ENCODE data around the gene ESR2.
A peak's percentile ranks its signal among the peaks of the same experiment; 100 is the strongest.

The ESR2 gene

GRCh38 chr14:64298773-64299172, 4.6 kb upstream of the ESR2 start:
- no peaks in the 10 kb centered on the region for H3K36me3 ChIP-seq (ENCODE audit: insufficient read depth, low read length)
- no peaks in the 10 kb centered on the region for H3K9me3 ChIP-seq (ENCODE audit: low read length)
- peaks cover 3 to 14% of the 10 kb centered on the region in 2 donors for H3K27me3 ChIP-seq (ENCODE audit: control insufficient read depth in 1 of 2, insufficient read depth in 2 of 2, low read length in 2 of 2)
- no peak overlapping the region for H3K4me3 ChIP-seq (ENCODE audit: low read depth in 1 of 2, low read length in 2 of 2)
- H3K9ac ChIP-seq (ENCODE audit: low read length) = no peak overlapping the region
- H3K27ac ChIP-seq (ENCODE audit: low read depth, low read length) = no peak overlapping the region
- peaks cover 11% of the 10 kb centered on the region for H3K4me1 ChIP-seq (ENCODE audit: insufficient read depth, low read length)

- Histone ChIP-seq H3K27ac (ENCODE audit: low read depth, low read length) (no peak overlapping the region), H3K4me1 (ENCODE audit: insufficient read depth, low read length) (peaks cover 14% of the 10 kb centered on the region)
Observed at GRCh38 chr14:64296561-64296960, 2.4 kb upstream of the ESR2 start.

GRCh38 chr14:64294672-64295413, 672 bp upstream of the ESR2 start:
- Histone ChIP-seq H3K9ac (ENCODE audit: low read length) (no peak overlapping the region), H3K27ac (ENCODE audit: low read depth, low read length) (no peak overlapping the region), H3K27me3 (ENCODE audit: control insufficient read depth in 1 of 2, insufficient read depth in 2 of 2, low read length in 2 of 2) (peaks cover 25 to 34% of the 10 kb centered on the region in 2 donors), H3K4me3 (ENCODE audit: low read depth in 1 of 2, low read length in 2 of 2) (peak overlapping the region; percentile 23 to 43), H3K9me3 (ENCODE audit: low read length) (no peaks in the 10 kb centered on the region), H3K4me1 (ENCODE audit: insufficient read depth, low read length) (peaks cover 14% of the 10 kb centered on the region), H3K36me3 (ENCODE audit: insufficient read depth, low read length) (no peaks in the 10 kb centered on the region)

More at GRCh38 chr14:64296561-64296960, 2.4 kb upstream of the ESR2 start:
- H3K27me3 ChIP-seq (ENCODE audit: control insufficient read depth in 1 of 2, insufficient read depth in 2 of 2, low read length in 2 of 2) = peaks cover 18 to 23% of the 10 kb centered on the region in 2 donors
- no peaks in the 10 kb centered on the region for H3K9me3 ChIP-seq (ENCODE audit: low read length)
- no peak overlapping the region for H3K9ac ChIP-seq (ENCODE audit: low read length)
- H3K36me3 ChIP-seq (ENCODE audit: insufficient read depth, low read length) = no peaks in the 10 kb centered on the region
- no peak overlapping the region for H3K4me3 ChIP-seq (ENCODE audit: low read depth in 1 of 2, low read length in 2 of 2)

- Histone ChIP-seq H3K4me3 (ENCODE audit: low read depth in 1 of 2, low read length in 2 of 2) (no peak overlapping the region), H3K27me3 (ENCODE audit: control insufficient read depth in 1 of 2, insufficient read depth in 2 of 2, low read length in 2 of 2) (peaks cover 25 to 34% of the 10 kb centered on the region in 2 donors), H3K36me3 (ENCODE audit: insufficient read depth, low read length) (no peaks in the 10 kb centered on the region), H3K9ac (ENCODE audit: low read length) (no peak overlapping the region), H3K27ac (ENCODE audit: low read depth, low read length) (no peak overlapping the region), H3K4me1 (ENCODE audit: insufficient read depth, low read length) (peaks cover 14% of the 10 kb centered on the region), H3K9me3 (ENCODE audit: low read length) (no peaks in the 10 kb centered on the region)
Observed at GRCh38 chr14:64292197-64292596, 2.0 kb downstream of the ESR2 start.

GRCh38 chr14:64289571-64289970, 4.6 kb downstream of the ESR2 start:
- H3K27me3 ChIP-seq (ENCODE audit: control insufficient read depth in 1 of 2, insufficient read depth in 2 of 2, low read length in 2 of 2) = peaks cover 25 to 28% of the 10 kb centered on the region in 2 donors
- H3K4me1 ChIP-seq (ENCODE audit: insufficient read depth, low read length) = peaks cover 10% of the 10 kb centered on the region
- no peaks in the 10 kb centered on the region for H3K36me3 ChIP-seq (ENCODE audit: insufficient read depth, low read length)
- H3K9me3 ChIP-seq (ENCODE audit: low read length) = no peaks in the 10 kb centered on the region
- no peak overlapping the region for H3K9ac ChIP-seq (ENCODE audit: low read length)
- H3K27ac ChIP-seq (ENCODE audit: low read depth, low read length) = no peak overlapping the region
- H3K4me3 ChIP-seq (ENCODE audit: low read depth in 1 of 2, low read length in 2 of 2) = no peak overlapping the region

GRCh38 chr14:64281805-64282204, 12.4 kb downstream of the ESR2 start:
- no peaks in the 10 kb centered on the region for H3K27me3 ChIP-seq (ENCODE audit: control insufficient read depth in 1 of 2, insufficient read depth in 2 of 2, low read length in 2 of 2)
- no peak overlapping the region for H3K9ac ChIP-seq (ENCODE audit: low read length)
- H3K9me3 ChIP-seq (ENCODE audit: low read length) = no peaks in the 10 kb centered on the region
- no peak overlapping the region for H3K27ac ChIP-seq (ENCODE audit: low read depth, low read length)
- H3K4me3 ChIP-seq (ENCODE audit: low read depth in 1 of 2, low read length in 2 of 2) = no peak overlapping the region
- H3K36me3 ChIP-seq (ENCODE audit: insufficient read depth, low read length) = no peaks in the 10 kb centered on the region
- no peaks in the 10 kb centered on the region for H3K4me1 ChIP-seq (ENCODE audit: insufficient read depth, low read length)

- no peak overlapping the region for H3K4me3 ChIP-seq (ENCODE audit: low read depth in 1 of 2, low read length in 2 of 2)
- no peaks in the 10 kb centered on the region for H3K36me3 ChIP-seq (ENCODE audit: insufficient read depth, low read length)
- no peaks in the 10 kb centered on the region for H3K9me3 ChIP-seq (ENCODE audit: low read length)
- no peaks in the 10 kb centered on the region for H3K27me3 ChIP-seq (ENCODE audit: control insufficient read depth in 1 of 2, insufficient read depth in 2 of 2, low read length in 2 of 2)
- no peak overlapping the region for H3K9ac ChIP-seq (ENCODE audit: low read length)
- H3K27ac ChIP-seq (ENCODE audit: low read depth, low read length) = no peak overlapping the region
- no peaks in the 10 kb centered on the region for H3K4me1 ChIP-seq (ENCODE audit: insufficient read depth, low read length)
Observed at GRCh38 chr14:64279704-64280668, 14.2 kb downstream of the ESR2 start.

- Histone ChIP-seq H3K9ac (ENCODE audit: low read length) (no peak overlapping the region), H3K36me3 (ENCODE audit: insufficient read depth, low read length) (no peaks in the 10 kb centered on the region), H3K27ac (ENCODE audit: low read depth, low read length) (no peak overlapping the region), H3K27me3 (ENCODE audit: control insufficient read depth in 1 of 2, insufficient read depth in 2 of 2, low read length in 2 of 2) (no peaks in the 10 kb centered on the region), H3K4me1 (ENCODE audit: insufficient read depth, low read length) (no peaks in the 10 kb centered on the region), H3K4me3 (ENCODE audit: low read depth in 1 of 2, low read length in 2 of 2) (no peak overlapping the region), H3K9me3 (ENCODE audit: low read length) (no peaks in the 10 kb centered on the region)
Observed at GRCh38 chr14:64278458-64278857, 15.7 kb downstream of the ESR2 start.

GRCh38 chr14:64272019-64272418, 22.2 kb downstream of the ESR2 start:
- Histone ChIP-seq H3K9ac (ENCODE audit: low read length) (no peak overlapping the region), H3K4me1 (ENCODE audit: insufficient read depth, low read length) (no peaks in the 10 kb centered on the region), H3K27me3 (ENCODE audit: control insufficient read depth in 1 of 2, insufficient read depth in 2 of 2, low read length in 2 of 2) (no peaks in the 10 kb centered on the region), H3K27ac (ENCODE audit: low read depth, low read length) (no peak overlapping the region), H3K36me3 (ENCODE audit: insufficient read depth, low read length) (no peaks in the 10 kb centered on the region), H3K4me3 (ENCODE audit: low read depth in 1 of 2, low read length in 2 of 2) (no peak overlapping the region), H3K9me3 (ENCODE audit: low read length) (no peaks in the 10 kb centered on the region)

GRCh38 chr14:64266239-64266638, 27.9 kb downstream of the ESR2 start:
- no peak overlapping the region for H3K9ac ChIP-seq (ENCODE audit: low read length)
- H3K4me3 ChIP-seq (ENCODE audit: low read depth in 1 of 2, low read length in 2 of 2) = no peak overlapping the region
- no peak overlapping the region for H3K27ac ChIP-seq (ENCODE audit: low read depth, low read length)
- H3K36me3 ChIP-seq (ENCODE audit: insufficient read depth, low read length) = no peaks in the 10 kb centered on the region
- H3K27me3 ChIP-seq (ENCODE audit: control insufficient read depth in 1 of 2, insufficient read depth in 2 of 2, low read length in 2 of 2) = no peaks in the 10 kb centered on the region
- H3K4me1 ChIP-seq (ENCODE audit: insufficient read depth, low read length) = no peaks in the 10 kb centered on the region
- no peaks in the 10 kb centered on the region for H3K9me3 ChIP-seq (ENCODE audit: low read length)

- no peaks in the 10 kb centered on the region for H3K9me3 ChIP-seq (ENCODE audit: low read length)
- no peaks in the 10 kb centered on the region for H3K4me1 ChIP-seq (ENCODE audit: insufficient read depth, low read length)
- H3K9ac ChIP-seq (ENCODE audit: low read length) = no peak overlapping the region
- no peak overlapping the region for H3K27ac ChIP-seq (ENCODE audit: low read depth, low read length)
- H3K27me3 ChIP-seq (ENCODE audit: control insufficient read depth in 1 of 2, insufficient read depth in 2 of 2, low read length in 2 of 2) = no peaks in the 10 kb centered on the region
- no peak overlapping the region for H3K4me3 ChIP-seq (ENCODE audit: low read depth in 1 of 2, low read length in 2 of 2)
- no peaks in the 10 kb centered on the region for H3K36me3 ChIP-seq (ENCODE audit: insufficient read depth, low read length)
Observed at GRCh38 chr14:64265222-64265621, 28.9 kb downstream of the ESR2 start.

All from muscle layer of colon (tissue), 2 donors.